ENCODE measurements around the gene MCUR1.

The MCUR1 gene

GRCh38 chr6:13754644-13755043 lies 59.7 kb downstream of the MCUR1 start:
- TF ChIP-seq GABPA (IDR thresholded peaks at IDR 0.05; ENCODE audit: low read depth) (no peak), SPI1 (IDR thresholded peaks at IDR 0.05; ENCODE audit: borderline replicate concordance, low read depth) (no peak), POLR2AphosphoS5 (IDR thresholded peaks at IDR 0.05; ENCODE audit: low read depth) (no peak)
- TF ChIP-seq, protein P1, sequence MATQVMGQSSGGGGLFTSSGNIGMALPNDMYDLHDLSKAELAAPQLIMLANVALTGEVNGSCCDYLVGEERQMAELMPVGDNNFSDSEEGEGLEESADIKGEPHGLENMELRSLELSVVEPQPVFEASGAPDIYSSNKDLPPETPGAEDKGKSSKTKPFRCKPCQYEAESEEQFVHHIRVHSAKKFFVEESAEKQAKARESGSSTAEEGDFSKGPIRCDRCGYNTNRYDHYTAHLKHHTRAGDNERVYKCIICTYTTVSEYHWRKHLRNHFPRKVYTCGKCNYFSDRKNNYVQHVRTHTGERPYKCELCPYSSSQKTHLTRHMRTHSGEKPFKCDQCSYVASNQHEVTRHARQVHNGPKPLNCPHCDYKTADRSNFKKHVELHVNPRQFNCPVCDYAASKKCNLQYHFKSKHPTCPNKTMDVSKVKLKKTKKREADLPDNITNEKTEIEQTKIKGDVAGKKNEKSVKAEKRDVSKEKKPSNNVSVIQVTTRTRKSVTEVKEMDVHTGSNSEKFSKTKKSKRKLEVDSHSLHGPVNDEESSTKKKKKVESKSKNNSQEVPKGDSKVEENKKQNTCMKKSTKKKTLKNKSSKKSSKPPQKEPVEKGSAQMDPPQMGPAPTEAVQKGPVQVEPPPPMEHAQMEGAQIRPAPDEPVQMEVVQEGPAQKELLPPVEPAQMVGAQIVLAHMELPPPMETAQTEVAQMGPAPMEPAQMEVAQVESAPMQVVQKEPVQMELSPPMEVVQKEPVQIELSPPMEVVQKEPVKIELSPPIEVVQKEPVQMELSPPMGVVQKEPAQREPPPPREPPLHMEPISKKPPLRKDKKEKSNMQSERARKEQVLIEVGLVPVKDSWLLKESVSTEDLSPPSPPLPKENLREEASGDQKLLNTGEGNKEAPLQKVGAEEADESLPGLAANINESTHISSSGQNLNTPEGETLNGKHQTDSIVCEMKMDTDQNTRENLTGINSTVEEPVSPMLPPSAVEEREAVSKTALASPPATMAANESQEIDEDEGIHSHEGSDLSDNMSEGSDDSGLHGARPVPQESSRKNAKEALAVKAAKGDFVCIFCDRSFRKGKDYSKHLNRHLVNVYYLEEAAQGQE (IDR thresholded peaks at IDR 0.05; ENCODE audit: insufficient replicate concordance, low read depth): no peak
- TF ChIP-seq, protein P2, sequence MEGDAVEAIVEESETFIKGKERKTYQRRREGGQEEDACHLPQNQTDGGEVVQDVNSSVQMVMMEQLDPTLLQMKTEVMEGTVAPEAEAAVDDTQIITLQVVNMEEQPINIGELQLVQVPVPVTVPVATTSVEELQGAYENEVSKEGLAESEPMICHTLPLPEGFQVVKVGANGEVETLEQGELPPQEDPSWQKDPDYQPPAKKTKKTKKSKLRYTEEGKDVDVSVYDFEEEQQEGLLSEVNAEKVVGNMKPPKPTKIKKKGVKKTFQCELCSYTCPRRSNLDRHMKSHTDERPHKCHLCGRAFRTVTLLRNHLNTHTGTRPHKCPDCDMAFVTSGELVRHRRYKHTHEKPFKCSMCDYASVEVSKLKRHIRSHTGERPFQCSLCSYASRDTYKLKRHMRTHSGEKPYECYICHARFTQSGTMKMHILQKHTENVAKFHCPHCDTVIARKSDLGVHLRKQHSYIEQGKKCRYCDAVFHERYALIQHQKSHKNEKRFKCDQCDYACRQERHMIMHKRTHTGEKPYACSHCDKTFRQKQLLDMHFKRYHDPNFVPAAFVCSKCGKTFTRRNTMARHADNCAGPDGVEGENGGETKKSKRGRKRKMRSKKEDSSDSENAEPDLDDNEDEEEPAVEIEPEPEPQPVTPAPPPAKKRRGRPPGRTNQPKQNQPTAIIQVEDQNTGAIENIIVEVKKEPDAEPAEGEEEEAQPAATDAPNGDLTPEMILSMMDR (IDR thresholded peaks at IDR 0.05; ENCODE audit: insufficient read depth, low read length): no peak
- no peak for DNase-seq (ENCODE audit: low read depth in 1 of 2, low spot score in 1 of 2)
- Histone ChIP-seq H3K4me3 (replicated peaks; ENCODE audit: insufficient read depth, low read length) (no peak overlapping the region), H3K27me3 (ENCODE audit: insufficient read depth, poor library complexity, severe bottlenecking) (no peaks in the 10 kb centered on the region), H3K27ac (replicated peaks) (no peak overlapping the region)

- no peak overlapping the region for H3K4me3 ChIP-seq (replicated peaks; ENCODE audit: insufficient read depth, low read length)
- no peaks in the 10 kb centered on the region for H3K27me3 ChIP-seq (ENCODE audit: insufficient read depth, poor library complexity, severe bottlenecking)
- no peak overlapping the region for H3K27ac ChIP-seq (replicated peaks)
- DNase-seq (ENCODE audit: low read depth in 1 of 2, low spot score in 1 of 2): no peak
- TF ChIP-seq, protein P2 (IDR thresholded peaks at IDR 0.05; ENCODE audit: insufficient read depth, low read length): no peak
- TF ChIP-seq GABPA (IDR thresholded peaks at IDR 0.05; ENCODE audit: low read depth) (no peak), POLR2AphosphoS5 (IDR thresholded peaks at IDR 0.05; ENCODE audit: low read depth) (no peak), SPI1 (IDR thresholded peaks at IDR 0.05; ENCODE audit: borderline replicate concordance, low read depth) (no peak)
- TF ChIP-seq, protein P1 (IDR thresholded peaks at IDR 0.05; ENCODE audit: insufficient replicate concordance, low read depth): no peak
Observed at GRCh38 chr6:13743736-13744127, 70.6 kb downstream of the MCUR1 start.

GRCh38 chr6:13742961-13743735 lies 71.2 kb downstream of the MCUR1 start:
- Histone ChIP-seq H3K27me3 (ENCODE audit: insufficient read depth, poor library complexity, severe bottlenecking) (no peaks in the 10 kb centered on the region), H3K27ac (replicated peaks) (no peak overlapping the region), H3K4me3 (replicated peaks; ENCODE audit: insufficient read depth, low read length) (no peak overlapping the region)
- no peak for DNase-seq (ENCODE audit: low read depth in 1 of 2, low spot score in 1 of 2)
- TF ChIP-seq, protein P2 (IDR thresholded peaks at IDR 0.05; ENCODE audit: insufficient read depth, low read length): no peak
- no peak for TF ChIP-seq SPI1 (IDR thresholded peaks at IDR 0.05; ENCODE audit: borderline replicate concordance, low read depth)
- no peak for TF ChIP-seq POLR2AphosphoS5 (IDR thresholded peaks at IDR 0.05; ENCODE audit: low read depth)
- no peak for TF ChIP-seq GABPA (IDR thresholded peaks at IDR 0.05; ENCODE audit: low read depth)
- TF ChIP-seq, protein P1 (IDR thresholded peaks at IDR 0.05; ENCODE audit: insufficient replicate concordance, low read depth): no peak

Measured in HL-60 (cell line).